ENCODE results near the gene ANKRD34A.
A peak's percentile ranks its signal among the peaks of the same experiment; 100 is the strongest.
"Not testable (repeated sequence)": the region's sequence is repeated elsewhere in the genome, so short reads cannot be mapped to it uniquely, and the experiment has no call there.

The ANKRD34A gene

GRCh38 chr1:145955436-145955835, 8.9 kb downstream of the ANKRD34A start:
- no peak for DNase-seq
- in situ Hi-C loops (cut with MboI; ENCODE audit: low pct_unique_long_range_greater_than_20kb, low sequenced_read_pairs) = no loop called here

GRCh38 chr1:145953861-145954260, 10.5 kb downstream of the ANKRD34A start:
- in situ Hi-C loops (cut with MboI; ENCODE audit: low pct_unique_long_range_greater_than_20kb, low sequenced_read_pairs) = no loop called here
- no peak for DNase-seq

- DNase-seq = no peak
- in situ Hi-C loops (cut with MboI; ENCODE audit: low pct_unique_long_range_greater_than_20kb, low sequenced_read_pairs) = no loop called here
These were observed 11.5 kb downstream of the ANKRD34A start for GRCh38 chr1:145952903-145953302.

GRCh38 chr1:145951526-145951925, 12.8 kb downstream of the ANKRD34A start:
- DNase-seq = no peak
- in situ Hi-C loops (cut with MboI; ENCODE audit: low pct_unique_long_range_greater_than_20kb, low sequenced_read_pairs) = no loop called here

GRCh38 chr1:145949219-145949618, 15.2 kb downstream of the ANKRD34A start:
- in situ Hi-C loops (cut with MboI; ENCODE audit: low pct_unique_long_range_greater_than_20kb, low sequenced_read_pairs) = no loop called here
- no peak for DNase-seq

GRCh38 chr1:145947551-145947950, 16.8 kb downstream of the ANKRD34A start:
- no peak for DNase-seq
- in situ Hi-C loops (cut with MboI; ENCODE audit: low pct_unique_long_range_greater_than_20kb, low sequenced_read_pairs) = no loop called here

GRCh38 chr1:145946477-145946986, 17.8 kb downstream of the ANKRD34A start:
- in situ Hi-C loops (cut with MboI; ENCODE audit: low pct_unique_long_range_greater_than_20kb, low sequenced_read_pairs) = no loop called here
- DNase-seq = no peak

- DNase-seq = no peak
- in situ Hi-C loops (cut with MboI; ENCODE audit: low pct_unique_long_range_greater_than_20kb, low sequenced_read_pairs) = no loop called here
These were observed 19.8 kb downstream of the ANKRD34A start for GRCh38 chr1:145944532-145944931.

GRCh38 chr1:145942871-145943270, 21.5 kb downstream of the ANKRD34A start:
- in situ Hi-C loops (cut with MboI; ENCODE audit: low pct_unique_long_range_greater_than_20kb, low sequenced_read_pairs) = no loop called here
- DNase-seq = no peak

GRCh38 chr1:145942405-145942804, 22.0 kb downstream of the ANKRD34A start:
- in situ Hi-C loops (cut with MboI; ENCODE audit: low pct_unique_long_range_greater_than_20kb, low sequenced_read_pairs) = no loop called here
- DNase-seq = no peak

- no peak for DNase-seq
- in situ Hi-C loops (cut with MboI; ENCODE audit: low pct_unique_long_range_greater_than_20kb, low sequenced_read_pairs) = no loop called here
These were observed 26.9 kb downstream of the ANKRD34A start for GRCh38 chr1:145937436-145937835.

GRCh38 chr1:145936247-145936646, 28.1 kb downstream of the ANKRD34A start:
- in situ Hi-C loops (cut with MboI; ENCODE audit: low pct_unique_long_range_greater_than_20kb, low sequenced_read_pairs) = no loop called here

GRCh38 chr1:145935708-145936107, 28.7 kb downstream of the ANKRD34A start:
- DNase-seq = no peak

More at GRCh38 chr1:145936247-145936646, 28.1 kb downstream of the ANKRD34A start:
- no peak for DNase-seq

GRCh38 chr1:145932522-145933009, 31.8 kb downstream of the ANKRD34A start:
- peak; percentile 83 for DNase-seq
- in situ Hi-C loops (cut with MboI; ENCODE audit: low pct_unique_long_range_greater_than_20kb, low sequenced_read_pairs) = not testable (repeated sequence)

More at GRCh38 chr1:145935708-145936107, 28.7 kb downstream of the ANKRD34A start:
- in situ Hi-C loops (cut with MboI; ENCODE audit: low pct_unique_long_range_greater_than_20kb, low sequenced_read_pairs) = no loop called here

GRCh38 chr1:145927916-145928643, 36.3 kb downstream of the ANKRD34A start:
- in situ Hi-C loops (cut with MboI; ENCODE audit: low pct_unique_long_range_greater_than_20kb, low sequenced_read_pairs) = no loop called here

GRCh38 chr1:145927063-145927886, 37.1 kb downstream of the ANKRD34A start, which contains the start of gene RBM8A:
Gene RBM8A (minus strand): TSS chr1:145927484. CDS start chr1:145927426, 58 bp downstream.
- peak; percentile 99 for DNase-seq
- in situ Hi-C loops (cut with MboI; ENCODE audit: low pct_unique_long_range_greater_than_20kb, low sequenced_read_pairs) = no loop called here

More at GRCh38 chr1:145927916-145928643, 36.3 kb downstream of the ANKRD34A start:
- no peak for DNase-seq

- in situ Hi-C loops (cut with MboI; ENCODE audit: low pct_unique_long_range_greater_than_20kb, low sequenced_read_pairs) = no loop called here
- no peak for DNase-seq
These were observed 37.7 kb downstream of the ANKRD34A start for GRCh38 chr1:145926686-145927062.

GRCh38 chr1:145922266-145922665, 42.1 kb downstream of the ANKRD34A start:
- in situ Hi-C loops (cut with MboI; ENCODE audit: low pct_unique_long_range_greater_than_20kb, low sequenced_read_pairs) = no loop called here
- DNase-seq = no peak

- in situ Hi-C loops (cut with MboI; ENCODE audit: low pct_unique_long_range_greater_than_20kb, low sequenced_read_pairs); DNase-seq: not testable (repeated sequence)
These were observed 44.1 kb downstream of the ANKRD34A start for GRCh38 chr1:145920297-145920696.
